Measurements from ENCODE around the gene CCNQ.

DNA sequence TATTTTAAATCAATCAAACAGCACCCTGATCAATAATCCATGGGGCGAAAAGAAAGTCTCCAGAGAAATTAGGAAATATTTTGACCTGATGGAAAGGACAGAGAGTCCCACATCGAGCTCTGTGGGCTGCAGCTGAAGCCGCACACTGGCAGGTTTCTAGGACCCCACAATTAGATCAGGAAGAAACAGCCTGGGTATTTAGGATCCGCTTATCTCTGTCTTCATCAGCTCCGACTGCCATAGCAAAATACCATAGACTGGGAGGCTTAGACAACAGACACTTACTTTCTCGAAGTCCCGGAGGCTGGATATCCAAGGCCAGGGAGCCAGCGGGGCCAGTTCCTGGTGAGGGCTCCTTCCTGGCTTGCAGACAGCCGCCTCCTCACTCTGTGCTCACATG is 36.4 kb downstream of the CCNQ start:
- TF ChIP-seq EZH2 (IDR thresholded peaks at IDR 0.05; ENCODE audit: low read depth): no peak
- TF ChIP-seq, protein P1, sequence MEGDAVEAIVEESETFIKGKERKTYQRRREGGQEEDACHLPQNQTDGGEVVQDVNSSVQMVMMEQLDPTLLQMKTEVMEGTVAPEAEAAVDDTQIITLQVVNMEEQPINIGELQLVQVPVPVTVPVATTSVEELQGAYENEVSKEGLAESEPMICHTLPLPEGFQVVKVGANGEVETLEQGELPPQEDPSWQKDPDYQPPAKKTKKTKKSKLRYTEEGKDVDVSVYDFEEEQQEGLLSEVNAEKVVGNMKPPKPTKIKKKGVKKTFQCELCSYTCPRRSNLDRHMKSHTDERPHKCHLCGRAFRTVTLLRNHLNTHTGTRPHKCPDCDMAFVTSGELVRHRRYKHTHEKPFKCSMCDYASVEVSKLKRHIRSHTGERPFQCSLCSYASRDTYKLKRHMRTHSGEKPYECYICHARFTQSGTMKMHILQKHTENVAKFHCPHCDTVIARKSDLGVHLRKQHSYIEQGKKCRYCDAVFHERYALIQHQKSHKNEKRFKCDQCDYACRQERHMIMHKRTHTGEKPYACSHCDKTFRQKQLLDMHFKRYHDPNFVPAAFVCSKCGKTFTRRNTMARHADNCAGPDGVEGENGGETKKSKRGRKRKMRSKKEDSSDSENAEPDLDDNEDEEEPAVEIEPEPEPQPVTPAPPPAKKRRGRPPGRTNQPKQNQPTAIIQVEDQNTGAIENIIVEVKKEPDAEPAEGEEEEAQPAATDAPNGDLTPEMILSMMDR (conservative IDR thresholded peaks at IDR 0.05): no peak
